ENCODE measurements around the gene DRC1.

DRC1 gene

GRCh38 chr2:26495705-26496297 is 94.1 kb downstream of the DRC1 start:
- no peak for DNase-seq

DNA sequence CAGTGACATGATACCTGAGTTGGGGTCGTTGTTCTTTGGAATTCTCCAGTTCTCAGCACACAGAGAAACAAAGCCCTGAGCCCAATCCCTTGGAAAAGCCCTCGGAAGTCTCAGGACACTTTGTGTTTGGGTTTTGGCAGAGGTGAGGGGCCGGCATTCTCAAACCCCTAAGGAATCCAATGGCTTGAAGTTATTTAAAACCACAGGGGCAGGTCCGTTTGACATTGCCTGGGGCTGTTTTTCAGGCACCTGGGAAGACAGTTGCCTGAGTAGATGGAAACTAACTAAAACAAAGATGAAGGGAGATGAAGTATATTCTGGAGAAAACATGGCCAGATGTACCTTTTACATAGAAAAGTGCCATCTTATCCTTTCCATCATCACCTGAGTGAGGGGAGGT is 98.7 kb downstream of the DRC1 start:
- DNase-seq, result no peak

- peak; percentile 92 for DNase-seq
These were observed 101.6 kb downstream of the DRC1 start for GRCh38 chr2:26503231-26503880.

- peak; percentile 42 for DNase-seq
These were observed 102.3 kb downstream of the DRC1 start for GRCh38 chr2:26504002-26504401.

DNA sequence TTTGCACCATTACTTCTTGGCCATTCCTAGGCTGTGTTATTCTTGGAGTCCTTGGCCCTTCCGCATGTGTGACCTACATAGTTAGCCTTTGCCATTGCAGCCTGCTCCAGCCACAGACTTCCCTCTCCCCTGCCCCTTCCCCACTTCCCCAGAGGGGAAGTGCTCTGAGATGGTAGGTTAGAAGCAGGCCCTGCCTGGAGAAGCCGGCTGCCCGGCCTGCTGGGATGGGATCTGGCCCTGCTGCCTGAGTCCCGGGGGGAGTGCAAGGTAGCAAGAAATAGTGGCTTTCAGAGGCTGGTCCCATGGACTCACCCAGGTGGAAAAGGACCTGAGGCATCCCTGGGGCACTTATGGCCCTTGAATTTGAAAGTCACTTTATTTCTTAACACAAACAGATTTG is 104.6 kb downstream of the DRC1 start:
- DNase-seq, result no peak

Data from DMS53 (cell line).